HG03139 (cell line): ENCODE results near the gene DAP3.
"Not testable (repeated sequence)": the region's sequence is repeated elsewhere in the genome, so short reads cannot be mapped to it uniquely, and the experiment has no call there.

Experiments
- ATAC-seq: cut with Tn5 transposase; IDR thresholded peaks from one replicate; pipeline ENCODE4 v1.9.1; 2021; ENCODE audit not compliant: unreplicated experiment

The DAP3 gene

DNA sequence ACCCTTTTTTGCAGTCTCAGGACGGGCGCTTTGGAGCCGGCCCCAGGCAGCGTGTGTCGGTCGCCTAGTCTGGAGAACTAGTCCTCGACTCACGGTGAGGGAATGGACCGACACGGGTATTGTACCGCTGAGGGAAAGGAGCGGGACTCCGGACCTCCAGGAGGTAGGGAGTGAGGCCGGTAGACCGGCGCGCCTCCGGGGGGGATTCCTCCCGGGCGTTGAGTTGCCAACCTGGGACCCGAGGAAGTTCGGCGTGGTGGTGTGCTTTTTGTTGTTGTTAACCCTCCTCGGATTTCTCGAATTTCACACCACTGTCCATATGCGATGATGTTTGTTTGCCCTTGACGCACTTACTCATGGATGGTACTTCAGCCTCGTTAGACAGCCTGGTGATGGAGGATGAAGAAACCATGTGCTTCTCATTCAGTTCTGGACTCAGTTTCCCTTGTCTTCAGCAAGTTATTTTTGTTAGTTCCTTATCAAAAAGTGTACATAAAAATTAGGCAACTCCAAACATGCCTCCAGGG, at the start of gene DAP3:
Gene DAP3 (plus strand): TSS at position 11 of the 527 bp plus-strand sequence. CDS start 20,689 bp downstream, outside the sequence.
- ATAC-seq: not testable (repeated sequence)

DNA sequence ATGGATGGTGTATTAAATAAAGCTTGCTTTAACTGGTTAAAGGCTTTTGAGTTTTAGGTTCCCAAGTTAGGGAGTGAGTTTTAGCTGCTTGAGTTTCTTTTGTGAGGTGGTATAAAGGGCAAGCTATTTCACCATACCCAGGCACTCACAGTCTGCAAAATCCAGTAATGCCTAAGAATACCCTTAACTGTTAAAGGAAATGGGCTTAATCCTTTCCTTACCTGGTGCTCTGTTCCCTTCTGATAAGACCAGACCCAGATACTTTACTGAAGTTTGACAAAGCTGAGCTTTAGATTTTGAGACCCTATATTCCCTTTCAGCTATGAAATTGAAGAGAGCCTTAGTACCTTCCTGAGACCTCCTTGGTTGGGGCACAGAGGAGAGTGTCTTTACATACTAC, 48.5 kb upstream of the DAP3 start:
- ATAC-seq: no peak

GRCh38 chr1:155642559-155643180, 46.2 kb upstream of the DAP3 start:
- ATAC-seq: not testable (repeated sequence)

- ATAC-seq: no peak
These were observed 45.7 kb upstream of the DAP3 start for GRCh38 chr1:155643230-155643629.

DNA sequence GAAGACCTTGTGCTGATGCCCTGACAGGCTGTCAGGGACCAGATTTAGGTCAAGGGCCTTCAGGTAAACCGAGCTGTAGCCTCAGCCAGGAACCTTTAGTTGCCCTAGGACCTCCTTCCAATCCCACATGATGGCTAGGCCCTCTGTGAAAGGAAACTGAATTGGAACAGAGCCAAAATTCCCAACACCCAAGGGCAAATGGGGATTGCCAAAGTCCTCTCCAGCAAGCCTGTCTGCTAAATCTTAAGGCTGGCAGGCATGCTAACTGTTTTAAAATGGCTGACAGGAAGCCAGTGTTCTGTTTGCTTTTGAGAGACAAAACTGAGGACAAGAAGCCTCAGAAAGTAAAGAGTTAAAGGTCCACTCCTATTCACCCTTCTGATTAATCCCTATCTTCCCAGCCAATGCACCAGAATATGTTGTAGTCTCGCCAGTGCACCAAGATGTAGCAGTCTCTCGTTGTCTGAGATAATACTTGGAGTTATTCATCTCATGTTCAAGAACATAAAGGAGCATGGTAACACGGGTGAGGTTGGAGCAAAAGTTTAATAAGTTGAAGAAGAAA, 43.8 kb upstream of the DAP3 start:
- no peak for ATAC-seq

DNA sequence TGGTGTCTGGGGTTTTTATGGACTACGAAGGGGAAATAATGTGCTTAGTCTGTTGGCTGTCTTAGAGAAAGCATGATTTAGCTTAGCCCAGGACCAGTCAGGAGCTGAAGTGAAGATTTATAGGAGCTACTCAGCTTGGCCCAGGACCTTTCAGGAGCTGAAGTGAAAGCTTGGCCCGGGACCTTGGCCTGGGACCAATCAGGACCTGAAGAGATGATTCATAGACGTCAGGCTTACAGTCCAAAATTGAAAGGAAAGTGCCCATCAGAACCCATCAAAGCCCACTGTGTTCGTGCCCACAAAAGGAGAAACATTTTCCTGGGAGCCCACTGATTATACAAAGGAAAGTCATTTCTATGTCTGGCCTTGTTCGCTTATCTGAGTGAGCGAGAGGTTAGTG, 43.2 kb upstream of the DAP3 start:
- no peak for ATAC-seq

GRCh38 chr1:155646307-155646706, 42.6 kb upstream of the DAP3 start:
- no peak for ATAC-seq

DNA sequence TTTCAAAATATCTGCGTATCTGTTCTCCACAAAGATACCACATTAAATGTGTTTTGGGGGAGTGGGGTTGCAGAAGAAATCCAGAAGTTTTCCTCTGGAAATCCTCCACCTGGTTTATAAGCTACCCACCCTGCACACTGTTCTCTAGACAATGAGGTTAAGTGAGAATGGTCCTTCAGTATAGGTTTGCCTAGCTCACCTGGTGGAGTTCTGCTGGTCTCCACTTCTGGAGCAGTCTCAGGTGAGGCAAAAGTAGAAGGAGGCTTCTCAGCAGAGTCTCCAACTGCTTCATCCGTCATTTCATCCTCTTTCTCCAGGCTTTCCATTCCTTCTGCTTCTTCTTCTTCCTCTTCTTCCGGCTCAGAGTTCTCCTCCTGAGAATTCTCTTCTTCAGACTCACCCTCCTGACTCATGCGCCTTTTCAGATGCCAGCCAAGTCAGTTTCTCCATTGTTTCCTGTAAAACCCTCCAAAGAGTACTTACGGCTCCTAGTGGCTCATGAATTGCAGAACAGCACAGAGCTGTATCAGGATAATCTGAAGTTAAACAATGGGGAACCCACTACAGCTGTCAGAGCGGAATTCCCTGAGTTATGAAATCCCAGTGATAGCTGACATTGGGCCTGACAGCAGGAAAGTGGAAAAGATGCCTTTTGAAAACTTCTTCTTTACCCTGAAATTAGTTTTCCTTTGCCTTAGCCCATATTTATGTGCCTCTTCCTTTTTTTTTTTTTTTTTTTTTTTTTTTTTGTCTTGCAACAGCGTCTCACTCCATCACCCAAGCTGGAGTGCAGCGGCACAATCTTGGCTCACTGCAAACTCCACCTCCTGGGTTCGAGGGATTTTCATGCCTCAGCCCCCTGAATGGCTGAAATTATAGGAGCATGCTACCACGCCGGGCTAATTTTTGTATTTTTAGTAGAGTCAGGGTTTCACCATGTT, 40.4 kb upstream of the DAP3 start:
- no peak for ATAC-seq

DNA sequence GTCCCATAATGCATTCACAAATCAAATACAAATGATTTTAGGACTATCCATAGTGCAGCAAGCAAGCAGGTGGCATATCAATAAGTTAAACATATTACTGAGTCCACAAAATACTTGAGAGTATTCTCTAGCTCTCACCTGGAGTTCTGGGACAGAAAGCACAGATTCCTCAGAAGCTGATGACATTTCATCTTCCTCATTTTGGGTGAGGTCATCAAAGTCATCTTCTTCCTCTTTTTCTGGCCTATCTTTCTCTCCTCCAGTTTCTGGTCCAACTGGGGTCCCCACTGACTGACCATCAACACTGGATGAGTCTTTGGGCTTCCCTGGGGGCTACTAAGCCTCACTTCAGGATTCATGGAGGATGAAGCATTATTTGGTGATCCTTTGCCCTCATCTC, 39.2 kb upstream of the DAP3 start:
- ATAC-seq: no peak

- no peak for ATAC-seq
These were observed 38.6 kb upstream of the DAP3 start for GRCh38 chr1:155650231-155650757.

GRCh38 chr1:155651861-155652661, 36.8 kb upstream of the DAP3 start:
- ATAC-seq: no peak

- no peak for ATAC-seq
These were observed 35.9 kb upstream of the DAP3 start for GRCh38 chr1:155652951-155653350.

- no peak for ATAC-seq
These were observed 31.4 kb upstream of the DAP3 start for GRCh38 chr1:155657463-155657862.

- ATAC-seq: not testable (repeated sequence)
These were observed 27.7 kb upstream of the DAP3 start for GRCh38 chr1:155661239-155661638.

- no peak for ATAC-seq
These were observed 19.4 kb upstream of the DAP3 start for GRCh38 chr1:155669233-155670162.

GRCh38 chr1:155671750-155672149, 17.1 kb upstream of the DAP3 start:
- no peak for ATAC-seq

- no peak for ATAC-seq
These were observed 15.9 kb upstream of the DAP3 start for GRCh38 chr1:155673003-155673402.

GRCh38 chr1:155678027-155678426, 10.9 kb upstream of the DAP3 start:
- ATAC-seq: no peak

DNA sequence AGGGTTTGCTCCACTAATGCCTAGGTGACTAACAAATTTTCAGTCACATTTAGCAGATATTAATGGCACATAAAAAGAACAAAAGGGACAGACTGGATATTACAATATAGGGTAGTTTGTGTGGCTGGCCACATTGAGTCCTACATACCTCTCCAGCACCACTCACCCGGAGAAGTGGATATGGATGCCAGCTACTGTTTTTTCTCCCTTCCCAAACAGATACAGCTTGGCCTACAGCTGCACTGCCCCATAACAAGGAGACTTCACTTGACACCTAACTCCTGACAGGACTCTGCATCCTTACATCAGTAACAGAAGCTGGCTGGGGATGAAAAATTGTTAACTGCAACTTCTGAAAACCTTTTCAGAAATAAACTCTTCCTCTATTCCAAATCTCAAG, 9.9 kb upstream of the DAP3 start:
- not testable (repeated sequence) for ATAC-seq

DNA sequence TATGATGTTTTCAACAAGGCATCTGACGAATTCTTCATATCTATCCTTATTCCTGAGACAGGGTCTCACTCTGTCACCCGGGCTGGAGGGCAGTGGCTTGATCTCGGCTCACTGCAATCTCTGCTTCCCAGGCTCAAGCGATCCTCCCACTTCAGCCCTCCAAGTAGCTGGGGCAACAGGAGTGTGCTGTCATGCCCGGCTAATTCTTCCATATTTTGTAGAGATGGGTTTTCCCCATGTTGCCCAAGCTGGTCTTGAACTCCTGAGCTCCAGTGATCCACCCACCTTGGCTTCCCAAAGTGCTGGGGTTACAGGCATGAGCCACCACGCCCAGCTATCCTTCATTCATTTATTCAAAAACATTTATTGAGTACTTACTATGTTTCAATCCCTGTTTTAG, 8.4 kb upstream of the DAP3 start:
- no peak for ATAC-seq
